ENCODE results near the gene SLC22A3.
"Not testable (repeated sequence)": the region's sequence is repeated elsewhere in the genome, so short reads cannot be mapped to it uniquely, and the experiment has no call there.

SLC22A3 gene

DNA sequence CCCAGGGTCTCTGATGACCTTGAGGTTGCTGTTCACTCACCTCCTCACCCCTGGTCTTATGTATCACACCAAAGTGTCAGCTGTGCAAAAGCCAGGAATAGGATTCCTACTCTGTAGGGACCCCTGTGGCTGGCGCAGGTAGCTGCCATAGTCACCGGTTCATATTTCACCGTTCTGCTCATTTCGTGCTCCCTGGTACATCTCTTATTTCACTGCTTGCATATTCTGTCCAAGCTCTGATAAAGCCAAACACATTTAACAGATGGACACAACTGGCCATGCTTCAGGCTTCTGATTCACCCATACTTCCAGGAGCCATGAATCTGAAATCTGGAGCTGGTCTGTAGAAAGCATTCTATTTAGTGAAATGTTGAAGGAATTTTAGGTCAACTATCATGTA is 20.5 kb downstream of the SLC22A3 start:
- no peak for DNase-seq (ENCODE audit: low read depth in 2 of 2)

DNA sequence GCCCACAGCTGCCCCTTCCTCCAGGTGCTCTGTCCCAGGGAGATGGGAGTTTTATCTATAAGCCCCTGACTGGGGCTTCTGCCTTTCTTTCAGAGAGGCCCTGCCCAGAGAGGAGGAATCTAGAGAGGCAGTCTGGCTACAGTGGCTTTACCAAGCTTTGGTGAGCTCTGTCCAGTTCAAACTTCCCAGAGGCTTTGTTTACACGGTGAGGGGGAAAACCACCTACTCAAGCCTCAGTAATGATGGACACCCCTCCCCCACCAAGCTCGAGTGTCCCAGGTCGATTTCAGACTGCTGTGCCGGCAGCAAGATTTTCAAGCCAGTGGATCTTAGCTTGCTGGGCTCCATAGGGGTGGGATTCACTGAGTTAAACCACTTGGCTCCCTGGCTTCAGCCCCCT is 25.4 kb downstream of the SLC22A3 start:
- DNase-seq (ENCODE audit: low read depth in 2 of 2): not testable (repeated sequence)

GRCh38 chr6:160374836-160375560 is 26.8 kb downstream of the SLC22A3 start:
- DNase-seq (ENCODE audit: low read depth in 2 of 2): no peak

GRCh38 chr6:160375561-160375949 is 27.4 kb downstream of the SLC22A3 start:
- no peak for DNase-seq (ENCODE audit: low read depth in 2 of 2)

- DNase-seq (ENCODE audit: low read depth in 2 of 2): no peak
Measured at GRCh38 chr6:160376445-160376844, 28.3 kb downstream of the SLC22A3 start.

DNA sequence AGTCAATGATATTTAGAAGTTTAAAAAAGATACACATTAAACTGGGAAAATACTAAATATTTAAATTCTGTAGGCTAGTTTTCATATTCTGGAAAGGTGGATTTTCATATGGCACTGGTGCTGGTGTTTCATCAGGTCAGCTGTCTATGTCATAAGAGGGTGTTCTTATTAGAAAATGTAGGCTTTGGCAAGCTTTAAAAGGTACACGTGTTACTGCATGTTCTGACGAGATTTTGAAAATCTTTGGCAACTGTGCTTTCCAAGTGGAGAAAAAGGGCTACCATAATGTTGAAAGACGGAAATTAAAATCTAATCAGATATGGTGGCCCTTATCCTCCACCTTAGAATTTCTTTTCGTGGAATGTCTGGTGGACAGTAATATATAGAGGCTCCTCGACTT is 30.0 kb downstream of the SLC22A3 start:
- no peak for DNase-seq (ENCODE audit: low read depth in 2 of 2)

- DNase-seq (ENCODE audit: low read depth in 2 of 2): no peak
Measured at GRCh38 chr6:160378882-160379281, 30.7 kb downstream of the SLC22A3 start.

DNA sequence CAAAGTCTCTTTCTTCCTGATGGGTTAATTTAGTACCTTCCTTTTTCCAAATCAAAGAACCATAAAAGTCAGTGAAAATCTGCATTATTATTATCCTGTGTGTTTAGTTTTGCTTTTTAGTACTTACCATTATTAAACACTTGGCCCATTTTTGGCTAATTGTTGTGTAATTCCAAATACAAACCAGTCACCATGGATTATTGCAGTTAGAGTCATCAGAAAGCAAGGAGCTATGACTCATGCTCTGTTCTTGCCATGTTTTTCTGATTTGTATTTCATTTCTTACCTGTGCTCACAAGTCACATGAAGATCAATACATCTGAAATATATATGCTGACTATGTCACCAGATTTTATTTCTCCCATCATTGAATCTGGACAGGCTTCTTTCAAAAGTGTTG is 31.3 kb downstream of the SLC22A3 start:
- no peak for DNase-seq (ENCODE audit: low read depth in 2 of 2)

- no peak for DNase-seq (ENCODE audit: low read depth in 2 of 2)
Measured at GRCh38 chr6:160382946-160383345, 34.8 kb downstream of the SLC22A3 start.

GRCh38 chr6:160386869-160387530 is 38.8 kb downstream of the SLC22A3 start:
- no peak for DNase-seq (ENCODE audit: low read depth in 2 of 2)

DNA sequence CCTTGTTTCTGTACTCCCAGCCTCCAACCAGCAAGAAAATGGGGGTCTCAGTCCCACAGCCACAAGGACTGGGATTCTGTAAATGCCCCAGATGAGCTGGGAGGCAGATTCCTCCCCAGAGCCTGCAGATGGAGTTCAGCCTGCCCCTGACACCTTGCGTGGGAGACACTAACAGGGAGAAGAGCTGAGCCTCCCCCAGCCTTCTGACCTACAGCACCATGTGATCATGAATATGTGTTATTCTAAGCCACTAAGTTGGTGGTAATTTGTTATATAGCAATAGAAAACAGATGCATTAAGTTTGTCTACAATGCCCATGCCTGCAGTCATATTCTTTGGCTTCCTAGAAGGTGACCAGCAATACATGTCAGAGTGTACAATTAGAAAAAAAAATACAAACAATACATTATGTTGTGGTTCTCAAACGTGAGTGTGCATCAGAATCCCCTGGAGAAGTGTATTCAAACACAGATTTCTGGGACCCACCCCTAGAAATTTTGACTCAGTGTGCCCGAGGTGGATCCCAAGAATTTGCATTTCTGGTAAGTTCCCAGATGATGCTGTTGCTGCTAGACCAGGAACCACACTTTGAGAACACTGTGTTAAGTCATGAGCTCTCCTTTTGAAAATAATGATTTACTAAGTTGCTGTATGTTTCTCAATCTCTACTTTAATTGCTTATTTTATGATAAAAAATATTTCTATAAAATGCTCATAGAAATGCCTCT is 39.9 kb downstream of the SLC22A3 start:
- no peak for DNase-seq (ENCODE audit: low read depth in 2 of 2)

DNA sequence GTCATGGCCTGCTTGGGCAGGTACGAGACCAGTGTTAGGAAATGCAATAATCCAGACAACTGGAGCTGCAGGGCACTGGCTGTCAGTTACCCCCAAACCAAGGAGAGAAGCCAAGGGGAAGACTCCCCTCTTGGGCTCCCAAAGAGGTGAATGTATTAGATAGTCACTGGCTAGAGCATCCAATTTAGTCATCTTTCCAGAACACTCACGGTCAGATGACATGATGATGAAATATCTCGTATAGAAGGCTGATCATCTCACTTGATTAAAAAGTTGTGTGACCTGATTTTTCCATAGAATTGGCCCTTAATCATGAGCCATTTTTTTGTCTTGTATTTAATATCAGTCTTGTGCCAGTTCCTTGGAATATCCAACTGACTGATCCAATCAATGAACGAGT is 40.7 kb downstream of the SLC22A3 start:
- DNase-seq (ENCODE audit: low read depth in 2 of 2): no peak

- DNase-seq (ENCODE audit: low read depth in 2 of 2): no peak
Measured at GRCh38 chr6:160391419-160392116, 43.4 kb downstream of the SLC22A3 start.

DNA sequence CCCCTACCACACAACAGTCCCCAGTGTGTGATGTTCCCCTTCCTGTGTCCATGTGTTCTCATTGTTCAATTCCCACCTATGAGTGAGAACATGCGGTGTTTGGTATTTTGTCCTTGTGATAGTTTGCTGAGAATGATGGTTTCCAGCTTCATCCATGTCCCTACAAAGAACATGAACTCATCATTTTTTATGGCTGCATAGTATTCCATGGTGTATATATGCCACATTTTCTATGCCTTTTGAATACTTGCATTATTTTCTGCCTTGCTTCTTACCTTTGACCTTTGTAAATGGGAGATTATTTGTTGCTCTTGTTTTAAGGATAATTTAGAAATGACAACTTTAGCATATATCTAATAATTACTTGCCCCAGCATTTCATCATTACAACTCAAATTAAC is 45.3 kb downstream of the SLC22A3 start:
- DNase-seq (ENCODE audit: low read depth in 2 of 2): not testable (repeated sequence)

DNA sequence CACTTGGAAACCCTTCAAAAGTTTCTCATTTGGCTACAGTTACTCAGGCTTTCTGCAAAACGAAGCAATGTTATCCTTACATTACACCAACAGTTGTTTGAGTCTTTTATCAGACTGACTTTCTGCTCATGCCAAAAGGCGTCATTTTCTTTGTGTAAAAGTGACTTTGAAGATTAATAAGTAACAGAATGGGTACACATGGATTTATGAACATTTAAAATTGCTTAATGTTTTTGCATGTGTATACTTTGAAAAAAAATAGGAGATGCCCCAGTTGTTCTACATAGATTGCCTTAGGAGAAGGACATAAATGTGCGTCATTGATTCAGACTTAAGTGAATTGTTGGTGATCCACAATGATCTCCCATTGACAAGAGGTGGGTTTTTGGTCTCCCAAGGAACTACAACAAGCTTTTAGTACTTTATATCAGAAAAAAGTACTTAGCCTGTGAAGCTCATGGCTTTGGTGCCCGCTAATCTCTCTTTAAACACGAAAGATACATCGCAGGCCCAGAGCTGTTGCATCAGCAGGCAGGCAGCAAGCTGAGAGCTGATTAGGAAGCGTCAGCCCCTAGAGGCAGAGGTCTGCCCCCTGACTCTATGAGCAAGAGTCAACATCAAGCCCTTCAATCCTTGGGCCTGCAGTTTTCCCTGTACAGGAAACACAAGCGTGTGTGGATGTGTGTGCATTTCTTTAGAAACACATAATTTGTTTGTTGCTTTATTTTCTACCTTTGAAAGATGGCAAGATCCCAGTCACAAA is 45.9 kb downstream of the SLC22A3 start:
- DNase-seq (ENCODE audit: low read depth in 2 of 2): no peak

- DNase-seq (ENCODE audit: low read depth in 2 of 2): no peak
Measured at GRCh38 chr6:160394654-160395035, 46.5 kb downstream of the SLC22A3 start.

DNA sequence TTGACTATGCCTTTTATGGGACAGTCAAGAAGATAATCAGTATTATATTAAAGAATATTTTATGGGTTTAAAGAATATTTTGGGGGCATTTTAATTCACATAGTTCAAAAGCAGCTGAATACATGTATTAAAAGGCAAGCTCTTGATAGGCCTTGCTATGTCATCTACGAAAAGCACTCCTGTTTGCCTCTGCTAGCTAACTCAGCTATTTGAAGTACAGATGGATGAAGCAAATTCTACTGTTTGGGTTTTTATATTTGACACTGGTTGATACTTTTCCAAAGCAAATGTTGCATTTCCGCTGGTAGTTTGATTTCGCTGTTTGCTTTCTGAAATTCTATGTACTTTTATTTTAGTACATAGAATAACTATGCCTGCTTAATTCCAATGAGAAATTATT is 47.0 kb downstream of the SLC22A3 start:
- no peak for DNase-seq (ENCODE audit: low read depth in 2 of 2)

GRCh38 chr6:160396292-160396691 is 48.1 kb downstream of the SLC22A3 start:
- no peak for DNase-seq (ENCODE audit: low read depth in 2 of 2)

DNA sequence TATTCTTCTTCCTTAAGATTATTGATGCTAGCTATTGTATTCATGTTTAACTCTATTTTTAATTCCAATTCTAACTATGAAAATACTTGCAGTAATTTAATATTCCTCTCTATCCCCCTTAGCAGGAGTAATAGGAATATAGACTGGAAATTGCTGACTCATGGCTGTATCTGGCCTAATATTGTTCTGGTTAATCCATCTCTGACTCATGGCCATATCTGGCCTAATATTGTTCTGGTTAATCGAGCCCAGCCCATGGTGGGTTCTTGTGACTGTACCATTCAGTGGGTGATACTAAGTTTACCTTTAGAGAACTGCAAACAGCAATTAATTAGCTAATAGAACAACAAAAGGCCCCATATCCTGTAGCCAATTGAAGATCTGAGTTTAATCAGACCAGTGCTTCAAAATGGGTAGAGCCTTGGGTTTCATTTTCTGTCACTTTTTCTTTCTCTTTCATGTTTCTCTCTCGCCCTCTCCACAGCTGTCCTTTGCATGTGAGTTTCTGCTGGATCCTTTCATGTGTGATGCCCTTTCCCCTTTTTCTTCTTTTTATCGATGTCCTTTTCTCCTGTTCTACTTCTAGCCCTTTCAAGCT is 50.6 kb downstream of the SLC22A3 start:
- DNase-seq (ENCODE audit: low read depth in 2 of 2): no peak

- DNase-seq (ENCODE audit: low read depth in 2 of 2): no peak
Measured at GRCh38 chr6:160400446-160400845, 52.3 kb downstream of the SLC22A3 start.

GRCh38 chr6:160408528-160408927 is 60.4 kb downstream of the SLC22A3 start:
- no peak for DNase-seq (ENCODE audit: low read depth in 2 of 2)

All from stimulated activated CD8-positive, alpha-beta memory T cell treated with anti-CD3 and anti-CD28 coated beads, Interleukin-7, amount 100 ng/mL, for 4 hours (primary cell).